H9 (cell line): ENCODE data around the gene RAB17. TPM values are rescaled to one million over a fixed set of nuclear protein-coding genes. Genes with fewer than 3 reads are reported as not detected.

Experiments used
- DNase-seq: peaks from one replicate; pipeline ENCODE4 v3.0.0-alpha.2; 2017
- H2AFZ ChIP-seq: one replicate; pipeline ENCODE4 v1.6.1; 2013; ENCODE audit warnings: mild to moderate bottlenecking, low read length, control low read depth, moderate library complexity
- H2AK5ac ChIP-seq: 2 replicates; pipeline ENCODE4 v1.6.1; 2013; ENCODE audit warnings: low read length, control low read depth, mixed read lengths; ENCODE audit not compliant: insufficient read length
- H2BK120ac ChIP-seq: one replicate; pipeline ENCODE4 v1.6.1; 2013; ENCODE audit warnings: low read depth, mild to moderate bottlenecking, low read length, control low read depth, inconsistent platforms; ENCODE audit not compliant: poor library complexity, severe bottlenecking
- H2BK12ac ChIP-seq: 2 replicates; pipeline ENCODE4 v1.6.1; 2013; ENCODE audit warnings: low read length, control low read depth, mixed read lengths, low read depth; ENCODE audit not compliant: insufficient read length
- H2BK15ac ChIP-seq: 2 replicates; pipeline ENCODE4 v1.6.1; 2013; ENCODE audit warnings: low read depth, low read length, control low read depth
- H2BK20ac ChIP-seq: one replicate; pipeline ENCODE4 v1.6.1; 2013; ENCODE audit warnings: low read depth, mild to moderate bottlenecking, low read length, control low read depth, inconsistent platforms; ENCODE audit not compliant: poor library complexity, severe bottlenecking
- H2BK5ac ChIP-seq: 2 replicates; pipeline ENCODE4 v1.6.1; 2013; ENCODE audit warnings: low read length, control low read depth, mixed read lengths; ENCODE audit not compliant: insufficient read length
- H3K14ac ChIP-seq: 2 replicates; pipeline ENCODE4 v1.6.1; 2013; ENCODE audit warnings: low read length, control low read depth; ENCODE audit not compliant: insufficient read depth
- H3K18ac ChIP-seq: 2 replicates; pipeline ENCODE4 v1.6.1; 2013; ENCODE audit warnings: low read depth, mild to moderate bottlenecking, mixed read lengths, low read length, control low read depth; ENCODE audit not compliant: insufficient read length
- H3K23ac ChIP-seq: 2 replicates; pipeline ENCODE4 v1.6.1; 2013; ENCODE audit warnings: low read length, control low read depth, mixed read lengths, low read depth; ENCODE audit not compliant: insufficient read length
- H3K23me2 ChIP-seq: 2 replicates; pipeline ENCODE4 v1.6.1; 2013; ENCODE audit warnings: low read depth, mild to moderate bottlenecking, mixed read lengths, low read length, control low read depth; ENCODE audit not compliant: insufficient read length, poor library complexity, severe bottlenecking
- H3K27ac ChIP-seq: 2 replicates; pipeline ENCODE4 v1.5.1; 2013; ENCODE audit warnings: low read length, control low read depth, mixed read lengths, low read depth; ENCODE audit not compliant: insufficient read length
- H3K27me3 ChIP-seq: 2 replicates; pipeline ENCODE4 v1.6.1; 2013; ENCODE audit warnings: low read length, control low read depth, inconsistent platforms; ENCODE audit not compliant: insufficient read depth
- H3K4ac ChIP-seq: 2 replicates; pipeline ENCODE4 v1.6.1; 2013; ENCODE audit warnings: low read depth, mild to moderate bottlenecking, control low read depth, inconsistent platforms, low read length, moderate library complexity
- H3K4me1 ChIP-seq: 2 replicates; pipeline ENCODE4 v1.6.1; 2013; ENCODE audit warnings: low read length, control low read depth, inconsistent platforms; ENCODE audit not compliant: insufficient read depth
- H3K4me2 ChIP-seq: 2 replicates; pipeline ENCODE4 v1.6.1; 2013; ENCODE audit warnings: low read length, control low read depth, mixed read lengths; ENCODE audit not compliant: insufficient read length, insufficient read depth
- H3K56ac ChIP-seq: 2 replicates; pipeline ENCODE4 v1.6.1; 2013; ENCODE audit warnings: low read depth, mild to moderate bottlenecking, mixed read lengths, low read length, control low read depth; ENCODE audit not compliant: insufficient read length
- H3K79me1 ChIP-seq: 2 replicates; pipeline ENCODE4 v1.6.1; 2013; ENCODE audit warnings: low read depth, mild to moderate bottlenecking, moderate library complexity, low read length, control low read depth, inconsistent platforms; ENCODE audit not compliant: insufficient read depth, poor library complexity, severe bottlenecking
- H3K79me2 ChIP-seq: 2 replicates; pipeline ENCODE4 v1.6.1; 2013; ENCODE audit warnings: low read length, control low read depth, inconsistent platforms; ENCODE audit not compliant: insufficient read depth
- H3K9ac ChIP-seq: 2 replicates; pipeline ENCODE4 v1.6.1; 2013; ENCODE audit warnings: low read length, control low read depth, mixed read lengths; ENCODE audit not compliant: insufficient read length; ENCODE audit errors: extremely low read depth
- H3K9me3 ChIP-seq: one replicate; pipeline ENCODE4 v1.6.1; 2013; ENCODE audit warnings: low read depth, low read length, inconsistent platforms; ENCODE audit not compliant: control insufficient read depth
- H3T11ph ChIP-seq: one replicate; pipeline ENCODE4 v1.6.1; 2013; ENCODE audit warnings: mild to moderate bottlenecking, low read length, control low read depth, inconsistent platforms
- H4K20me1 ChIP-seq: one replicate; pipeline ENCODE4 v1.6.1; 2013; ENCODE audit not compliant: control insufficient read depth, insufficient read length, insufficient read depth
- H4K5ac ChIP-seq: 2 replicates; pipeline ENCODE4 v1.6.1; 2013; ENCODE audit warnings: low read depth, mild to moderate bottlenecking, mixed read lengths, low read length, control low read depth; ENCODE audit not compliant: insufficient read length
- H4K8ac ChIP-seq: replicated peaks from 2 replicates; pipeline ENCODE4 v1.6.1; 2013; ENCODE audit warnings: low read length, control low read depth, mixed read lengths, low read depth; ENCODE audit not compliant: insufficient read length
- H4K91ac ChIP-seq: 2 replicates; pipeline ENCODE4 v1.6.1; 2013; ENCODE audit warnings: low read depth, mild to moderate bottlenecking, moderate library complexity, mixed read lengths, low read length, control low read depth; ENCODE audit not compliant: insufficient read length
- H3K27ac Mint-ChIP-seq, 3 experiments: 2 replicates in 2 of 3; 3 replicates in 1 of 3; pipeline ENCODE4 v1.8.0; 2020 to 2021; ENCODE audit warnings: mixed read lengths in 3 of 3, mild to moderate bottlenecking in 1 of 3, moderate library complexity in 1 of 3
- H3K27me3 Mint-ChIP-seq: 2 replicates; pipeline ENCODE4 v1.8.0; 2021; ENCODE audit warnings: low read depth, mild to moderate bottlenecking, moderate library complexity, mixed read lengths
- H3K36me3 Mint-ChIP-seq, 3 experiments: 2 replicates in 2 of 3; 3 replicates in 1 of 3; pipeline ENCODE4 v1.8.0; 2020 to 2021; ENCODE audit warnings: low read depth in 3 of 3, mixed read lengths in 3 of 3; ENCODE audit not compliant: insufficient read depth in 1 of 3
- H3K4me1 Mint-ChIP-seq, 2 experiments: 2 replicates each; pipeline ENCODE4 v1.8.0; 2020; ENCODE audit warnings: mixed read lengths in 2 of 2
- H3K4me3 Mint-ChIP-seq, 2 experiments: 2 replicates in 1 of 2; 3 replicates in 1 of 2; pipeline ENCODE4 v1.8.0; 2020 to 2021; ENCODE audit warnings: mild to moderate bottlenecking in 2 of 2, mixed read lengths in 2 of 2, moderate library complexity in 1 of 2
- H3K9me3 Mint-ChIP-seq, 2 experiments: 2 replicates in 1 of 2; 3 replicates in 1 of 2; pipeline ENCODE4 v1.8.0; 2020; ENCODE audit warnings: mild to moderate bottlenecking in 2 of 2, mixed read lengths in 2 of 2, moderate library complexity in 1 of 2
- total RNA-seq: library from RNA; stranded (reverse); gene quantifications from 2 replicates; pipeline ENCODE4 v1.2.1, GENCODE V29; 2021
- TF ChIP-seq, protein P1 (sequence below): fragments of 200-600 bp; sonication (generic); conservative IDR thresholded peaks from 3 replicates; pipeline ENCODE4 v1.8.0; 2021; ENCODE audit warnings: antibody characterized with exemption, mild to moderate bottlenecking

RAB17 gene
- total RNA-seq, 1 experiment from 2014 or later: 31.9 TPM

DNA sequence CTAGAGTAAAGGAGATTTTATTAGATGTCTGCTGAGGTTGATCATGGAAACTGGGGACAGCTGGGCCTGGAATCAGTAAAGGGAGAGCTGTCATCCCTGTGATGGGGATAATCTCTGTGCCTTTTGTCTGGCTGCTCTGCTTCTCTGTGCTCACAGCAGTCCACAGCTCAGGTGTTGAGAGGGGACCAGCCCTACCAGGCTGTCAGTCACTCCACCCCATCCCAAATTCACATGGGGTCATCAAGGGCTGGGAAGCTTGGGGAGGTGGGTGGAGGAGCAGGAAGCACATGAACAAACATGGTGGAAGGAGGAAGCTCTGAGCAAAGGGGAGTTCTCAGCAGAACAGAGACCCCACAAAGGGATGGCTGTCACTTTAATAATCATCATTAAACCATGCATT, 23.1 kb upstream of the RAB17 start:
- peak; percentile 44 for DNase-seq

More for the DNA sequence above, 23.1 kb upstream of the RAB17 start:
- H3K18ac ChIP-seq: peak overlapping the region; percentile 58
- Mint-ChIP-seq H3K4me3 (peak overlapping the region in 1 of 2 experiments; percentile 56; a peak in 1 of 5 replicates), H3K27ac (peak overlapping the region; percentile 81 to 97 (median 91)), H3K4me1 (peaks cover 57 to 68% of the 10 kb centered on the region in 2 experiments), H3K9me3 (peaks cover under 1 to 10% of the 10 kb centered on the region in 2 experiments; a peak in 4 of 5 replicates), H3K36me3 (peaks cover 3 to 4% (median 3%) of the 10 kb centered on the region in 3 experiments; a peak in 6 of 7 replicates), H3K27me3 (no peaks in the 10 kb centered on the region; the same call in none of the 2 replicates)
- H3T11ph ChIP-seq: no peak overlapping the region
- TF ChIP-seq, protein P1, sequence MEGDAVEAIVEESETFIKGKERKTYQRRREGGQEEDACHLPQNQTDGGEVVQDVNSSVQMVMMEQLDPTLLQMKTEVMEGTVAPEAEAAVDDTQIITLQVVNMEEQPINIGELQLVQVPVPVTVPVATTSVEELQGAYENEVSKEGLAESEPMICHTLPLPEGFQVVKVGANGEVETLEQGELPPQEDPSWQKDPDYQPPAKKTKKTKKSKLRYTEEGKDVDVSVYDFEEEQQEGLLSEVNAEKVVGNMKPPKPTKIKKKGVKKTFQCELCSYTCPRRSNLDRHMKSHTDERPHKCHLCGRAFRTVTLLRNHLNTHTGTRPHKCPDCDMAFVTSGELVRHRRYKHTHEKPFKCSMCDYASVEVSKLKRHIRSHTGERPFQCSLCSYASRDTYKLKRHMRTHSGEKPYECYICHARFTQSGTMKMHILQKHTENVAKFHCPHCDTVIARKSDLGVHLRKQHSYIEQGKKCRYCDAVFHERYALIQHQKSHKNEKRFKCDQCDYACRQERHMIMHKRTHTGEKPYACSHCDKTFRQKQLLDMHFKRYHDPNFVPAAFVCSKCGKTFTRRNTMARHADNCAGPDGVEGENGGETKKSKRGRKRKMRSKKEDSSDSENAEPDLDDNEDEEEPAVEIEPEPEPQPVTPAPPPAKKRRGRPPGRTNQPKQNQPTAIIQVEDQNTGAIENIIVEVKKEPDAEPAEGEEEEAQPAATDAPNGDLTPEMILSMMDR: no peak
- H3K4ac ChIP-seq: no peak overlapping the region; the same call in 1 of the 2 replicates
- no peaks in the 10 kb centered on the region for H3K27me3 ChIP-seq
- H3K56ac ChIP-seq: no peak overlapping the region
- H4K8ac ChIP-seq: no peak overlapping the region
- no peak overlapping the region for H4K5ac ChIP-seq
- H2AK5ac ChIP-seq: peak overlapping the region; percentile 28
- peaks cover 26% of the 10 kb centered on the region for H3K4me1 ChIP-seq
- H2BK20ac ChIP-seq: peak overlapping the region; percentile 33
- H3K79me1 ChIP-seq: no peaks in the 10 kb centered on the region
- no peaks in the 10 kb centered on the region for H4K20me1 ChIP-seq
- peak overlapping the region; percentile 54 for H3K27ac ChIP-seq
- peak overlapping the region; percentile 60 for H4K91ac ChIP-seq
- H2BK12ac ChIP-seq: peak overlapping the region; percentile 83
- no peaks in the 10 kb centered on the region for H3K23me2 ChIP-seq
- peak overlapping the region; percentile 3 for H2BK120ac ChIP-seq
- no peaks in the 10 kb centered on the region for H3K9me3 ChIP-seq
- H3K9ac ChIP-seq: no peak overlapping the region
- no peak overlapping the region for H3K4me2 ChIP-seq
- H3K14ac ChIP-seq: peak overlapping the region; percentile 50; the same call in 1 of the 2 replicates
- H2AFZ ChIP-seq: no peak overlapping the region
- no peak overlapping the region for H3K23ac ChIP-seq
- H2BK15ac ChIP-seq: no peak overlapping the region
- no peaks in the 10 kb centered on the region for H3K79me2 ChIP-seq
- H2BK5ac ChIP-seq: no peak overlapping the region
